ENCODE measurements around the gene PDAP1.

- TF ChIP-seq CTCF (IDR thresholded peaks at IDR 0.05), result no peak
- TF ChIP-seq POLR2A (IDR thresholded peaks at IDR 0.05; ENCODE audit: low read length), result no peak
- no peak for TF ChIP-seq EP300 (IDR thresholded peaks at IDR 0.05)
Observed at GRCh38 chr7:99392659-99393354, 15.6 kb downstream of the PDAP1 start.
